ENCODE results near the gene BOD1.

GRCh38 chr5:173597304-173597703 lies 19.1 kb downstream of the BOD1 start:
- TF ChIP-seq CTCF (IDR thresholded peaks at IDR 0.05) (no peak), POLR2A (IDR thresholded peaks at IDR 0.05) (no peak), POLR2AphosphoS5 (IDR thresholded peaks at IDR 0.05; ENCODE audit: insufficient read depth in 1 of 2, low read depth in 1 of 2) (no peak)

All from vagina (tissue), 2 donors.